NCI-H2107 treated with DMSO at 0.1 percent for 48 hours (cell line): Measurements from ENCODE around the gene ADCY3.

ENCODE experiments used
- DNase-seq: peaks from one replicate; lab custom pipeline; 2025; ENCODE audit not compliant: unreplicated experiment; lab: John Stamatoyannopoulos, UW

Gene ADCY3

DNA sequence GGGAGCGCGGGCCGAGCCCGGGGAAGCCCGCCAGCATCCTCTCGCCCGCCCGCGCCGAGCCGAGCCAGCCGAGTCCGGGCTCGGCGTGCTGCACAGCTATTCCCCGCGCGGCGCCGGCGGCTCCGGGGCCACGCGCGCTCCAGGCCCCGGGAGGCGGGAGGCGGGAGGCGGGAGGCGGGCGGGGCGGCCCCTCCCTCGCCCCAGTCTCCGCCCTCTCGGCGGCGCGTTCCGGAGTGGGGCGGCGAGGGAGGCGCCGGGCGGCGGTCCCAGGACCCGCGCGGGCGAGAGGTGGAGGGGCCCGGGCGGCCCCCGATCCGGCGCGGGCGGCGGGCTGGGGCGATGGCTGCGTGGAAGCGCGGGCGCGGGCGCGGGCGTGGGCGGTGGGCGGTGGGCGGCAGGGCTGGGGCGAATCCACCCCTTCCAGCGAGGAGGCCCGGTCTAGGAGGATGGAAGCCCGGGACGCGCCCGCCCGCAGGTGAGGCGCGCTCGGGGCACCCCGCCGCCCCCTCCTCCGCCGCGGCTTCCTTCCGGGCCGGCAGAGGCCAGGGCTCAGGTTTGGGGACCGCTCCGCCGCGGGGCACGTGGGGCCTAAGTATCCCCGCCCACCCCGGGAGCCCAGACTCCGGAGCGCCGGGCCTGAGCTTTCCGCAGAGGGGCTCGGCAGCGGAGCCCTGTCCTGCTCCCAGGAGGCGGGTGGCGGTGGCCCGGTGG, at the start of gene ADCY3:
ADCY3 (minus strand) TSS at position 140 of the 711 bp plus-strand sequence. CDS start 1,250 bp downstream, outside the sequence.
- no peak for DNase-seq

- no peak for DNase-seq
These were observed 49.7 kb upstream of the ADCY3 start for GRCh38 chr2:24969784-24970183.

DNA sequence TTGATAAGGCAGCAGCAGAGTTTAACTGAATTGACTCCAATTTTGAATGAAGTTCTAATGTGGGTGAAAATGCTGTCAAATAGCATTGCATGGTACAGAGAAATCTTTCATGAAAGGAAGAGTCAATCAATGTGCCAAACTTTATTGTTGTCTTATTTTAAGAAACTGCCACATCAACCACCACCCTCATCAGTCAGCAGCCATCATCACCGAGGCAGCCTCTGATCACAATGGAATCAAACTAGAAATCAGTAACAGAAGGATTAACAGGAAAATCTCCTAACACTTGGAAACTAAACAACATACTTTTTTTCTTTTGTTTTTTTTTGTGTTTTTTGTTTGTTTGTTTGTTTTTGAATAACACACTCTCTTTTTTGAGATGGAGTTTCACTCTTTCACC, 41.9 kb upstream of the ADCY3 start:
- DNase-seq: no peak

DNA sequence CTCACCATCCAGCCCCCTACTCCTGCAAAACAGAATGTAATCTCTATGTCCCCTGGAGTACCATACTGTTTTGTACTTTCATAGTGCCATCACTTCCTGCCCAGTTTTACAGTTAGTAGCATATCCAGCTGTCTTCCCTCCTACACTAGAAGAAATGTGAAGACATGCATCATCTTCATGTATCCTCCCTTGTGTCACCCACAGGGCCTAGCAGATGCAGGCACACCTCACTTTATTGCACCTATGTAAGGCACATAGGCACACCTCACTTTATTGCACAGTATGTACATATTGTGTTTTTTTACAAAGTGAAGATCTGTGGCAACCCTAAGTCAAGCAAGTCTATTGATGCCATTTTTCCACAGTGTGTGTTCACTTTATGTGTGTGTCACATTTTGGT, 39.7 kb upstream of the ADCY3 start:
- DNase-seq: no peak

- DNase-seq: no peak
These were observed 38.4 kb upstream of the ADCY3 start for GRCh38 chr2:24958411-24958935.

DNA sequence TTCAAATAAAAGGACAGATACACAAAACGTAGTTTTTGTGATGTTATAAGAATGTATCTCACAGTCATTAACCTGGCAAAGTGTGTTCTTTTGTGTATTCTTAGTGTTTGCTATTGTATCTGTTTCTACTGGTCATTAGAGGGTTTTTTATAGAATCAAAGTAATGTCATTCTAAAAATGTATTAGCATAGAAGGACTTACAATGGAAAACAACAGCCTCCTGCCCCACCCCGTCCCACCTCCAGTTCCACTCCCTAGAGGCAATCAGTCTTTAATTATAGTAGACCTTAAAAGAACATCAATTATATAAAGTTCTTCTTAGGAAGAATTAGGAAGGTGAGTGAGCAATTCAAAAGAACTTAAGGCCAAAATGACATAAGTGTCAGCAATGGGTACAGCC, 37.9 kb upstream of the ADCY3 start:
- DNase-seq: no peak

- no peak for DNase-seq
These were observed 37.2 kb upstream of the ADCY3 start for GRCh38 chr2:24957221-24957620.

- no peak for DNase-seq
These were observed 35.9 kb upstream of the ADCY3 start for GRCh38 chr2:24955921-24956320.

DNA sequence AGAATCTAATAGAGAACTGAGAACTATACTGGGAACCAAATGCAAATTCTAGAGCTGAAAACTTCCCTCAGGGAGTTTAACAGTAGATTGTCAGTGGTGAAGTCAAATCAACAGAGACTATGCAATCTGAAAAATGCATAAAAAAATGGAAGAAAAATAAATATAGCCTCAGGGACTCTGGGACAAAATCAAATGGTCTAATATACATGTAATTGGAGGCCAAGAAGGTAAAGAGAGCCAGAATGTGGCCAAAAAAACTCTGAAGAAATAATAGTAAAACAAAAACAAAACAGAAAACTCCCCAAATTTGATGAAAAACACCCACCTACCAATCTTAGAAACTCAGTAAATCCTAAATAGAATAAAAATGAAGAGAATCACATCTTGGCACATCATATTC, 35.2 kb upstream of the ADCY3 start:
- no peak for DNase-seq

DNA sequence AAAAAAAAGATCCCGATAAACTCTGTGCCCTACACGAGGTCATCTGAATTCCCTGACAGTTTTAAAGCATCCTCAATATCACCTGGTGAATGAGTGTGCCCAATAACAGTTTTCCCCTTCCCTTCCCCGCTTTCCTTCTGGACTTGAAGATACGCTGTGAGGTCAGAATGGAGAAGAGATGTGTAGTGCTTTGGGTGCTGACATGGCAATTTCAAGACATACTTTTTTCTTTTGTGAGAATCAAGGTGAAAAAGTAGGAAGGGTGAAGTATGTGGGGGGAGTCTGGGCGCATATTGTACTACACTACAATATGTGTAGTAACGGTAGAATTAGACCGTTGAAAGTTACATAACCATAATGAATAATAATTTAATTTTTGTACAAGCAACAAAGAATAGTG, 30.1 kb upstream of the ADCY3 start:
- no peak for DNase-seq

DNA sequence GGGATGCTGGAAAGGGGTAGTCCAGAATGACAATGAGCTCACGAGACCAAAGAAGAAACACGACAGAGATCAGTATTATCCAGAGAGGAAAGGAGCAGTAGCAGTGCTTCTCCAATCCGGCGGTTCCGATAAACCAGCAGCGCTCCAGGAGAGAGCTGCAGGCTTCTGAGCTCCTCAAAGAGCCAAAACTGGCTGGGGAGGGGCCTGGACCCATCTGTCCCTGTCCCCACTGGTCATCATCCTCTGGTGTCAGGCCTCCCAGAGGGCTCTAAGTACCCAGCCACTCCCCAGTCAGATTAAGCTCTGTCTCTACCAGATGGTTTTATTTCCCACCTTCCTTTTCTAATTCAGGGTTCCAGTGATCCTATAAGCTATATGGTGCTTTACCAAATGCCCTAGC, 28.5 kb upstream of the ADCY3 start:
- DNase-seq: no peak

GRCh38 chr2:24947561-24948157, 27.6 kb upstream of the ADCY3 start:
- no peak for DNase-seq

- DNase-seq: no peak
These were observed 25.9 kb upstream of the ADCY3 start for GRCh38 chr2:24945907-24946306.

- DNase-seq: no peak
These were observed 23.5 kb upstream of the ADCY3 start for GRCh38 chr2:24943427-24944053.

- no peak for DNase-seq
These were observed 19.3 kb upstream of the ADCY3 start for GRCh38 chr2:24939353-24939752.

- no peak for DNase-seq
These were observed 17.2 kb upstream of the ADCY3 start for GRCh38 chr2:24937236-24937635.

GRCh38 chr2:24935145-24935544, 15.1 kb upstream of the ADCY3 start:
- no peak for DNase-seq

GRCh38 chr2:24932715-24933114, 12.7 kb upstream of the ADCY3 start:
- DNase-seq: no peak

GRCh38 chr2:24930768-24931167, 10.7 kb upstream of the ADCY3 start:
- no peak for DNase-seq

- DNase-seq: no peak
These were observed 9.2 kb upstream of the ADCY3 start for GRCh38 chr2:24929230-24929629.

- DNase-seq: no peak
These were observed 8.0 kb upstream of the ADCY3 start for GRCh38 chr2:24928036-24928435.

GRCh38 chr2:24926602-24927252, 6.7 kb upstream of the ADCY3 start:
- no peak for DNase-seq
